ENCODE results near the gene KCNA2. TPM values are rescaled to one million over a fixed set of nuclear protein-coding genes. Genes with fewer than 3 reads are reported as not detected.

The KCNA2 gene
- polyA plus RNA-seq, 2 donors = 0.06 to 0.15 TPM

- H3K4me3 ChIP-seq (ENCODE audit: low read depth in 1 of 2, low read length in 2 of 2) = no peak overlapping the region
- H3K27me3 ChIP-seq (ENCODE audit: control insufficient read depth in 1 of 2, insufficient read depth in 2 of 2, low read length in 2 of 2) = no peaks in the 10 kb centered on the region
- no peaks in the 10 kb centered on the region for H3K9me3 ChIP-seq (ENCODE audit: control insufficient read depth in 2 of 2, insufficient read depth in 1 of 2, low read depth in 1 of 2, low read length in 1 of 2)
- H3K36me3 ChIP-seq (ENCODE audit: control insufficient read depth in 2 of 2, insufficient read depth in 2 of 2, low read length in 1 of 2) = no peaks in the 10 kb centered on the region
- 32 to 35% methylated on average over 5 of the region's 5 CpGs for WGBS, 2 donors
- H3K4me1 ChIP-seq (ENCODE audit: control insufficient read depth in 2 of 2, insufficient read depth in 2 of 2, low read length in 1 of 2) = peaks cover 2 to 5% of the 10 kb centered on the region in 2 donors
- H3K27ac ChIP-seq (ENCODE audit: low read depth in 2 of 2, low read length in 1 of 2) = no peak overlapping the region
Measured at GRCh38 chr1:110581682-110582145, 24.4 kb downstream of the KCNA2 start.

- Histone ChIP-seq H3K36me3 (ENCODE audit: control insufficient read depth in 2 of 2, insufficient read depth in 2 of 2, low read length in 1 of 2) (no peaks in the 10 kb centered on the region), H3K4me1 (ENCODE audit: control insufficient read depth in 2 of 2, insufficient read depth in 2 of 2, low read length in 1 of 2) (peaks cover 0 to 2% of the 10 kb centered on the region in 2 donors), H3K9me3 (ENCODE audit: control insufficient read depth in 2 of 2, insufficient read depth in 1 of 2, low read depth in 1 of 2, low read length in 1 of 2) (no peaks in the 10 kb centered on the region), H3K27ac (ENCODE audit: low read depth in 2 of 2, low read length in 1 of 2) (no peak overlapping the region), H3K4me3 (ENCODE audit: low read depth in 1 of 2, low read length in 2 of 2) (no peak overlapping the region), H3K27me3 (ENCODE audit: control insufficient read depth in 1 of 2, insufficient read depth in 2 of 2, low read length in 2 of 2) (no peaks in the 10 kb centered on the region)
- 88 to 100% methylated on average over 1 of the region's 1 CpG for WGBS, 2 donors
Measured at GRCh38 chr1:110580244-110580643, 25.9 kb downstream of the KCNA2 start.

GRCh38 chr1:110579460-110579859, 26.7 kb downstream of the KCNA2 start:
- Histone ChIP-seq H3K9me3 (ENCODE audit: control insufficient read depth in 2 of 2, insufficient read depth in 1 of 2, low read depth in 1 of 2, low read length in 1 of 2) (no peaks in the 10 kb centered on the region), H3K4me1 (ENCODE audit: control insufficient read depth in 2 of 2, insufficient read depth in 2 of 2, low read length in 1 of 2) (no peaks in the 10 kb centered on the region), H3K4me3 (ENCODE audit: low read depth in 1 of 2, low read length in 2 of 2) (no peak overlapping the region), H3K27ac (ENCODE audit: low read depth in 2 of 2, low read length in 1 of 2) (no peak overlapping the region), H3K36me3 (ENCODE audit: control insufficient read depth in 2 of 2, insufficient read depth in 2 of 2, low read length in 1 of 2) (no peaks in the 10 kb centered on the region), H3K27me3 (ENCODE audit: control insufficient read depth in 1 of 2, insufficient read depth in 2 of 2, low read length in 2 of 2) (no peaks in the 10 kb centered on the region)
- 61 to 85% methylated on average over 3 of the region's 3 CpGs for WGBS, 2 donors

GRCh38 chr1:110576441-110576840, 29.7 kb downstream of the KCNA2 start:
- Histone ChIP-seq H3K36me3 (ENCODE audit: control insufficient read depth in 2 of 2, insufficient read depth in 2 of 2, low read length in 1 of 2) (no peaks in the 10 kb centered on the region), H3K4me3 (ENCODE audit: low read depth in 1 of 2, low read length in 2 of 2) (no peak overlapping the region), H3K9me3 (ENCODE audit: control insufficient read depth in 2 of 2, insufficient read depth in 1 of 2, low read depth in 1 of 2, low read length in 1 of 2) (no peaks in the 10 kb centered on the region), H3K27ac (ENCODE audit: low read depth in 2 of 2, low read length in 1 of 2) (no peak overlapping the region), H3K4me1 (ENCODE audit: control insufficient read depth in 2 of 2, insufficient read depth in 2 of 2, low read length in 1 of 2) (no peaks in the 10 kb centered on the region), H3K27me3 (ENCODE audit: control insufficient read depth in 1 of 2, insufficient read depth in 2 of 2, low read length in 2 of 2) (peaks cover 0 to 4% of the 10 kb centered on the region in 2 donors)

GRCh38 chr1:110573314-110573713, 32.8 kb downstream of the KCNA2 start:
- Histone ChIP-seq H3K4me1 (ENCODE audit: control insufficient read depth in 2 of 2, insufficient read depth in 2 of 2, low read length in 1 of 2) (no peaks in the 10 kb centered on the region), H3K4me3 (ENCODE audit: low read depth in 1 of 2, low read length in 2 of 2) (no peak overlapping the region), H3K27me3 (ENCODE audit: control insufficient read depth in 1 of 2, insufficient read depth in 2 of 2, low read length in 2 of 2) (peaks cover 0 to 4% of the 10 kb centered on the region in 2 donors), H3K27ac (ENCODE audit: low read depth in 2 of 2, low read length in 1 of 2) (no peak overlapping the region), H3K9me3 (ENCODE audit: control insufficient read depth in 2 of 2, insufficient read depth in 1 of 2, low read depth in 1 of 2, low read length in 1 of 2) (no peaks in the 10 kb centered on the region), H3K36me3 (ENCODE audit: control insufficient read depth in 2 of 2, insufficient read depth in 2 of 2, low read length in 1 of 2) (no peaks in the 10 kb centered on the region)
- WGBS, 2 donors = 95 to 98% methylated on average over 1 of the region's 1 CpG

- Histone ChIP-seq H3K27me3 (ENCODE audit: control insufficient read depth in 1 of 2, insufficient read depth in 2 of 2, low read length in 2 of 2) (peaks cover 0 to 4% of the 10 kb centered on the region in 2 donors), H3K27ac (ENCODE audit: low read depth in 2 of 2, low read length in 1 of 2) (no peak overlapping the region), H3K36me3 (ENCODE audit: control insufficient read depth in 2 of 2, insufficient read depth in 2 of 2, low read length in 1 of 2) (no peaks in the 10 kb centered on the region), H3K4me3 (ENCODE audit: low read depth in 1 of 2, low read length in 2 of 2) (no peak overlapping the region), H3K9me3 (ENCODE audit: control insufficient read depth in 2 of 2, insufficient read depth in 1 of 2, low read depth in 1 of 2, low read length in 1 of 2) (no peaks in the 10 kb centered on the region), H3K4me1 (ENCODE audit: control insufficient read depth in 2 of 2, insufficient read depth in 2 of 2, low read length in 1 of 2) (no peaks in the 10 kb centered on the region)
- 87 to 89% methylated on average over 3 of the region's 3 CpGs for WGBS, 2 donors
Measured at GRCh38 chr1:110572751-110573150, 33.4 kb downstream of the KCNA2 start.

- Histone ChIP-seq H3K27me3 (ENCODE audit: control insufficient read depth in 1 of 2, insufficient read depth in 2 of 2, low read length in 2 of 2) (peaks cover 0 to 4% of the 10 kb centered on the region in 2 donors), H3K4me1 (ENCODE audit: control insufficient read depth in 2 of 2, insufficient read depth in 2 of 2, low read length in 1 of 2) (no peaks in the 10 kb centered on the region), H3K4me3 (ENCODE audit: low read depth in 1 of 2, low read length in 2 of 2) (no peak overlapping the region), H3K9me3 (ENCODE audit: control insufficient read depth in 2 of 2, insufficient read depth in 1 of 2, low read depth in 1 of 2, low read length in 1 of 2) (no peaks in the 10 kb centered on the region), H3K27ac (ENCODE audit: low read depth in 2 of 2, low read length in 1 of 2) (no peak overlapping the region), H3K36me3 (ENCODE audit: control insufficient read depth in 2 of 2, insufficient read depth in 2 of 2, low read length in 1 of 2) (no peaks in the 10 kb centered on the region)
- 68 to 77% methylated on average over 4 of the region's 4 CpGs for WGBS, 2 donors
Measured at GRCh38 chr1:110570901-110571300, 35.3 kb downstream of the KCNA2 start.

- H3K27ac ChIP-seq (ENCODE audit: low read depth in 2 of 2, low read length in 1 of 2) = no peak overlapping the region
- no peaks in the 10 kb centered on the region for H3K9me3 ChIP-seq (ENCODE audit: control insufficient read depth in 2 of 2, insufficient read depth in 1 of 2, low read depth in 1 of 2, low read length in 1 of 2)
- H3K4me1 ChIP-seq (ENCODE audit: control insufficient read depth in 2 of 2, insufficient read depth in 2 of 2, low read length in 1 of 2) = no peaks in the 10 kb centered on the region
- WGBS, 2 donors = 45 to 51% methylated on average over 3 of the region's 3 CpGs
- H3K4me3 ChIP-seq (ENCODE audit: low read depth in 1 of 2, low read length in 2 of 2) = no peak overlapping the region
- H3K36me3 ChIP-seq (ENCODE audit: control insufficient read depth in 2 of 2, insufficient read depth in 2 of 2, low read length in 1 of 2) = no peaks in the 10 kb centered on the region
- H3K27me3 ChIP-seq (ENCODE audit: control insufficient read depth in 1 of 2, insufficient read depth in 2 of 2, low read length in 2 of 2) = peaks cover 0 to 4% of the 10 kb centered on the region in 2 donors
Measured at GRCh38 chr1:110570307-110570706, 35.9 kb downstream of the KCNA2 start.

- 78 to 79% methylated on average over 3 of the region's 3 CpGs for WGBS, 2 donors
- Histone ChIP-seq H3K9me3 (ENCODE audit: control insufficient read depth in 2 of 2, insufficient read depth in 1 of 2, low read depth in 1 of 2, low read length in 1 of 2) (no peaks in the 10 kb centered on the region), H3K27ac (ENCODE audit: low read depth in 2 of 2, low read length in 1 of 2) (no peak overlapping the region), H3K27me3 (ENCODE audit: control insufficient read depth in 1 of 2, insufficient read depth in 2 of 2, low read length in 2 of 2) (no peaks in the 10 kb centered on the region), H3K4me1 (ENCODE audit: control insufficient read depth in 2 of 2, insufficient read depth in 2 of 2, low read length in 1 of 2) (no peaks in the 10 kb centered on the region), H3K4me3 (ENCODE audit: low read depth in 1 of 2, low read length in 2 of 2) (no peak overlapping the region), H3K36me3 (ENCODE audit: control insufficient read depth in 2 of 2, insufficient read depth in 2 of 2, low read length in 1 of 2) (no peaks in the 10 kb centered on the region)
Measured at GRCh38 chr1:110566836-110567235, 39.3 kb downstream of the KCNA2 start.

- Histone ChIP-seq H3K27me3 (ENCODE audit: control insufficient read depth in 1 of 2, insufficient read depth in 2 of 2, low read length in 2 of 2) (no peaks in the 10 kb centered on the region), H3K36me3 (ENCODE audit: control insufficient read depth in 2 of 2, insufficient read depth in 2 of 2, low read length in 1 of 2) (no peaks in the 10 kb centered on the region), H3K27ac (ENCODE audit: low read depth in 2 of 2, low read length in 1 of 2) (no peak overlapping the region), H3K9me3 (ENCODE audit: control insufficient read depth in 2 of 2, insufficient read depth in 1 of 2, low read depth in 1 of 2, low read length in 1 of 2) (no peaks in the 10 kb centered on the region), H3K4me1 (ENCODE audit: control insufficient read depth in 2 of 2, insufficient read depth in 2 of 2, low read length in 1 of 2) (no peaks in the 10 kb centered on the region), H3K4me3 (ENCODE audit: low read depth in 1 of 2, low read length in 2 of 2) (no peak overlapping the region)
- WGBS, 2 donors = 74 to 83% methylated on average over 1 of the region's 1 CpG
Measured at GRCh38 chr1:110565565-110565964, 40.6 kb downstream of the KCNA2 start.

Measured in esophagus (tissue), 2 donors.